ENCODE results near the gene MRPS23. TPM values are rescaled to one million over a fixed set of nuclear protein-coding genes. Genes with fewer than 3 reads are reported as not detected.

The MRPS23 gene
- total and polyA plus RNA-seq, 2 of the 13 experiments (the other 11 are each of a cell fraction or from before 2014, with no cell fraction given) = 63.2 to 181 TPM

DNA sequence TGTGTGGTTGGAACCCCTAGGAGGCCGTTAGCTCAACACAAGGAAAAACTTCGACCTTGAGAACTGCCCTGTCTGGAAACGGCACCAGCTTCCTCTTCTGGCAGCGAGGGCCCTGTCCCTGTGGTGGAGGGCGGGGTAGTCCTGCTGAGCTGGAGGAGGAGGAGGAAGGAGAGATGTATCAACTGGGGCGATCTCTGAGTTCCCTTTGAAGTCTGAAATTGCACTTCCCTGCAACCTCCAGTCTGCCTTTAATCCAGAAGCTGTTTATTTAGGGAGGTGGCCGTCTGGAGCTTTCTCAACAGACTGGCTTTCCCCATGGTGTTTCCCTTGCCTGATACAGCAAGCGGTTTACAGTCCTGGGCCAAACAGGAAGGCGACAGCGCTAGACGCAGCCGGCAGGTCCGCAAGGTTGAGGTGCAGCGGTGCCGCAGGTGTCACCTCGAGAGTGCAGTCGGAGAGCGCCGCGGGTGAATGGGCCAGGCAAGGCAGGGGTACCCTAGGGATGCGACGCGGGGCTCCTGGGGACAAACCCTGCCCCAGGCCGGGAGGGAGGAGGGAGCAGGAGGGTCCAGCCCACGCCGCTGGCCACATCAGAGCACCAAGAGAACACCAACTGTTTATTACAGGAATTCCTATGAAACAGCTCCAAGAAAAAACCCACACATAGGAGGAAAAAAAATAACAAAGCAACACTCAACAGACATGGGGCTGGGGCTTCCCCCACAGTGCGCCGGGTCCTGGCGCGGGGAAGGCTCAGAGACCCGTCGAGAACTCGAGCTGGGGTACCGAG, 11.4 kb upstream of the MRPS23 start (continued):
- TF ChIP-seq, protein P1, sequence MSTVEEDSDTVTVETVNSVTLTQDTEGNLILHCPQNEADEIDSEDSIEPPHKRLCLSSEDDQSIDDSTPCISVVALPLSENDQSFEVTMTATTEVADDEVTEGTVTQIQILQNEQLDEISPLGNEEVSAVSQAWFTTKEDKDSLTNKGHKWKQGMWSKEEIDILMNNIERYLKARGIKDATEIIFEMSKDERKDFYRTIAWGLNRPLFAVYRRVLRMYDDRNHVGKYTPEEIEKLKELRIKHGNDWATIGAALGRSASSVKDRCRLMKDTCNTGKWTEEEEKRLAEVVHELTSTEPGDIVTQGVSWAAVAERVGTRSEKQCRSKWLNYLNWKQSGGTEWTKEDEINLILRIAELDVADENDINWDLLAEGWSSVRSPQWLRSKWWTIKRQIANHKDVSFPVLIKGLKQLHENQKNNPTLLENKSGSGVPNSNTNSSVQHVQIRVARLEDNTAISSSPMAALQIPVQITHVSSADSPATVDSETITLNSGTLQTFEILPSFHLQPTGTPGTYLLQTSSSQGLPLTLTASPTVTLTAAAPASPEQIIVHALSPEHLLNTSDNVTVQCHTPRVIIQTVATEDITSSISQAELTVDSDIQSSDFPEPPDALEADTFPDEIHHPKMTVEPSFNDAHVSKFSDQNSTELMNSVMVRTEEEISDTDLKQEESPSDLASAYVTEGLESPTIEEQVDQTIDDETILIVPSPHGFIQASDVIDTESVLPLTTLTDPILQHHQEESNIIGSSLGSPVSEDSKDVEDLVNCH (CRISPR knock-in tag; IDR thresholded peaks at IDR 0.05) = no peak; the same call in 1 of the 2 replicates
- peak in 1 of 2 experiments; percentile 90; a peak in 2 of 4 replicates for TF ChIP-seq EP300 (IDR thresholded peaks at IDR 0.05; ENCODE audit: low read depth in 2 of 2, low read length in 2 of 2)
- TF ChIP-seq EP300 (CRISPR knock-in tag; IDR thresholded peaks at IDR 0.05; ENCODE audit: borderline replicate concordance) = peak; percentile 84; the same call in 1 of the 2 replicates
- TF ChIP-seq, protein P2, sequence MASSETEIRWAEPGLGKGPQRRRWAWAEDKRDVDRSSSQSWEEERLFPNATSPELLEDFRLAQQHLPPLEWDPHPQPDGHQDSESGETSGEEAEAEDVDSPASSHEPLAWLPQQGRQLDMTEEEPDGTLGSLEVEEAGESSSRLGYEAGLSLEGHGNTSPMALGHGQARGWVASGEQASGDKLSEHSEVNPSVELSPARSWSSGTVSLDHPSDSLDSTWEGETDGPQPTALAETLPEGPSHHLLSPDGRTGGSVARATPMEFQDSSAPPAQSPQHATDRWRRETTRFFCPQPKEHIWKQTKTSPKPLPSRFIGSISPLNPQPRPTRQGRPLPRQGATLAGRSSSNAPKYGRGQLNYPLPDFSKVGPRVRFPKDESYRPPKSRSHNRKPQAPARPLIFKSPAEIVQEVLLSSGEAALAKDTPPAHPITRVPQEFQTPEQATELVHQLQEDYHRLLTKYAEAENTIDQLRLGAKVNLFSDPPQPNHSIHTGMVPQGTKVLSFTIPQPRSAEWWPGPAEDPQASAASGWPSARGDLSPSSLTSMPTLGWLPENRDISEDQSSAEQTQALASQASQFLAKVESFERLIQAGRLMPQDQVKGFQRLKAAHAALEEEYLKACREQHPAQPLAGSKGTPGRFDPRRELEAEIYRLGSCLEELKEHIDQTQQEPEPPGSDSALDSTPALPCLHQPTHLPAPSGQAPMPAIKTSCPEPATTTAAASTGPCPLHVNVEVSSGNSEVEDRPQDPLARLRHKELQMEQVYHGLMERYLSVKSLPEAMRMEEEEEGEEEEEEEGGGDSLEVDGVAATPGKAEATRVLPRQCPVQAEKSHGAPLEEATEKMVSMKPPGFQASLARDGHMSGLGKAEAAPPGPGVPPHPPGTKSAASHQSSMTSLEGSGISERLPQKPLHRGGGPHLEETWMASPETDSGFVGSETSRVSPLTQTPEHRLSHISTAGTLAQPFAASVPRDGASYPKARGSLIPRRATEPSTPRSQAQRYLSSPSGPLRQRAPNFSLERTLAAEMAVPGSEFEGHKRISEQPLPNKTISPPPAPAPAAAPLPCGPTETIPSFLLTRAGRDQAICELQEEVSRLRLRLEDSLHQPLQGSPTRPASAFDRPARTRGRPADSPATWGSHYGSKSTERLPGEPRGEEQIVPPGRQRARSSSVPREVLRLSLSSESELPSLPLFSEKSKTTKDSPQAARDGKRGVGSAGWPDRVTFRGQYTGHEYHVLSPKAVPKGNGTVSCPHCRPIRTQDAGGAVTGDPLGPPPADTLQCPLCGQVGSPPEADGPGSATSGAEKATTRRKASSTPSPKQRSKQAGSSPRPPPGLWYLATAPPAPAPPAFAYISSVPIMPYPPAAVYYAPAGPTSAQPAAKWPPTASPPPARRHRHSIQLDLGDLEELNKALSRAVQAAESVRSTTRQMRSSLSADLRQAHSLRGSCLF (CRISPR knock-in tag; IDR thresholded peaks at IDR 0.05; ENCODE audit: borderline replicate concordance) = no peak
- no peak for TF ChIP-seq NAIF1 (CRISPR knock-in tag; IDR thresholded peaks at IDR 0.05; ENCODE audit: borderline replicate concordance)
- TF ChIP-seq ZNF709 (CRISPR knock-in tag; IDR thresholded peaks at IDR 0.05) = no peak
- TF ChIP-seq ZFP36L2 (CRISPR knock-in tag; IDR thresholded peaks at IDR 0.05) = no peak; the same call in 1 of the 2 replicates
- TF ChIP-seq, protein P3, sequence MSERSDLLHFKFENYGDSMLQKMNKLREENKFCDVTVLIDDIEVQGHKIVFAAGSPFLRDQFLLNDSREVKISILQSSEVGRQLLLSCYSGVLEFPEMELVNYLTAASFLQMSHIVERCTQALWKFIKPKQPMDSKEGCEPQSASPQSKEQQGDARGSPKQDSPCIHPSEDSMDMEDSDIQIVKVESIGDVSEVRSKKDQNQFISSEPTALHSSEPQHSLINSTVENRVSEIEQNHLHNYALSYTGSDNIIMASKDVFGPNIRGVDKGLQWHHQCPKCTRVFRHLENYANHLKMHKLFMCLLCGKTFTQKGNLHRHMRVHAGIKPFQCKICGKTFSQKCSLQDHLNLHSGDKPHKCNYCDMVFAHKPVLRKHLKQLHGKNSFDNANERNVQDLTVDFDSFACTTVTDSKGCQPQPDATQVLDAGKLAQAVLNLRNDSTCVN (CRISPR knock-in tag; IDR thresholded peaks at IDR 0.05; ENCODE audit: borderline replicate concordance) = peak; percentile 98
- TF ChIP-seq ELF1 (CRISPR knock-in tag; IDR thresholded peaks at IDR 0.05) = no peak
- TF ChIP-seq ZNF354B (CRISPR knock-in tag; IDR thresholded peaks at IDR 0.05) = no peak
- no peak for TF ChIP-seq CC2D1A (CRISPR knock-in tag; IDR thresholded peaks at IDR 0.05)
- no peak for TF ChIP-seq CREB1 (IDR thresholded peaks at IDR 0.05)
- no peak for TF ChIP-seq CREB1 (CRISPR knock-in tag; IDR thresholded peaks at IDR 0.05)
- TF ChIP-seq HOXA3 (CRISPR knock-in tag; IDR thresholded peaks at IDR 0.05) = no peak
- TF ChIP-seq HOXA7 (CRISPR knock-in tag; IDR thresholded peaks at IDR 0.05) = no peak
- TF ChIP-seq ZNF34 (CRISPR knock-in tag; IDR thresholded peaks at IDR 0.05; ENCODE audit: borderline replicate concordance) = peak; percentile 5; the same call in 1 of the 2 replicates
- TF ChIP-seq MIER2 (CRISPR knock-in tag; IDR thresholded peaks at IDR 0.05) = no peak
- no peak for TF ChIP-seq REL (CRISPR knock-in tag; conservative IDR thresholded peaks at IDR 0.05)
- TF ChIP-seq ZNF816 (CRISPR knock-in tag; IDR thresholded peaks at IDR 0.05; ENCODE audit: borderline replicate concordance) = no peak
- no peak for TF ChIP-seq ADNP (CRISPR knock-in tag; IDR thresholded peaks at IDR 0.05)

All from HepG2 (cell line).